ENCODE measurements around the gene BRD1.

Gene BRD1

GRCh38 chr22:49724893-49725489, 102.7 kb downstream of the BRD1 start:
- peak; percentile 47 to 62 (median 54) for DNase-seq

GRCh38 chr22:49724030-49724892, 103.4 kb downstream of the BRD1 start:
- no peak for DNase-seq

- DNase-seq = no peak
These were observed 104.1 kb downstream of the BRD1 start for GRCh38 chr22:49723478-49724029.
